ENCODE measurements around the gene FYCO1. TPM values are rescaled to one million over a fixed set of nuclear protein-coding genes. Genes with fewer than 3 reads are reported as not detected.

The FYCO1 gene
- total RNA-seq, 2 experiments from 2014 or later = 14.1 to 14.5 TPM

GRCh38 chr3:45994419-45995235 lies 997 bp downstream of the FYCO1 start:
- peak; percentile 87 for DNase-seq
- ATAC-seq = peak; percentile 56
- intact Hi-C loops (cut with micrococcal nuclease) = loop anchor here (2.0 kb wide), 1 partner anchor 14 kb away; no protein-coding TSS in a partner anchor
- H3K4me1 Mint-ChIP-seq (ENCODE audit: low read depth) = peaks cover 55% of the 10 kb centered on the region
- H3K27ac Mint-ChIP-seq = peak overlapping the region; percentile 91
- TF ChIP-seq CTCF (IDR thresholded peaks at IDR 0.05) = no peak
- no peaks in the 10 kb centered on the region for H3K9me3 Mint-ChIP-seq
- H3K27me3 Mint-ChIP-seq = peaks cover 2% of the 10 kb centered on the region
- POLR2A ChIA-PET = interaction anchor here (0.6 to 7.3 kb wide), 15 partner anchors 12 to 82 kb away, joined by 3 to 61 read pairs (median 6); no protein-coding TSS in a partner anchor
- CTCF ChIA-PET = interaction anchor here (1.1 to 6.2 kb wide), 11 partner anchors 8 to 84 kb away, joined by 3 to 34 read pairs (median 5); partner anchors contain the start of gene CXCR6
- peak overlapping the region; percentile 83 for H3K4me3 Mint-ChIP-seq
- peaks cover 28% of the 10 kb centered on the region for H3K36me3 Mint-ChIP-seq (ENCODE audit: low read depth)

GRCh38 chr3:45993421-45994027 lies 2.1 kb downstream of the FYCO1 start:
- peak; percentile 26 for ATAC-seq
- Mint-ChIP-seq H3K27me3 (no peaks in the 10 kb centered on the region), H3K27ac (peak overlapping the region; percentile 77), H3K4me3 (peak overlapping the region; percentile 57), H3K9me3 (no peaks in the 10 kb centered on the region), H3K4me1 (ENCODE audit: low read depth) (peaks cover 66% of the 10 kb centered on the region), H3K36me3 (ENCODE audit: low read depth) (peaks cover 30% of the 10 kb centered on the region)
- ChIA-PET POLR2A (interaction anchor here (0.6 to 7.3 kb wide), 8 partner anchors 11 to 54 kb away, joined by 3 to 61 read pairs (median 10); no protein-coding TSS in a partner anchor), CTCF (interaction anchor here (0.9 to 6.2 kb wide), 11 partner anchors 9 to 90 kb away, joined by 3 to 34 read pairs (median 5); partner anchors contain the start of gene CXCR6)
- no peak for TF ChIP-seq CTCF (IDR thresholded peaks at IDR 0.05)
- DNase-seq = peak; percentile 60
- intact Hi-C loops (cut with micrococcal nuclease) = loop anchor here (2.0 kb wide), 1 partner anchor 13 kb away; no protein-coding TSS in a partner anchor

- no peaks in the 10 kb centered on the region for H3K27me3 Mint-ChIP-seq
- intact Hi-C loops (cut with micrococcal nuclease) = no loop called here
- no peak for TF ChIP-seq CTCF (IDR thresholded peaks at IDR 0.05)
- peaks cover 33% of the 10 kb centered on the region for H3K36me3 Mint-ChIP-seq (ENCODE audit: low read depth)
- POLR2A ChIA-PET = interaction anchor here (0.5 to 7.3 kb wide), 7 partner anchors 11 to 54 kb away, joined by 3 to 61 read pairs (median 4); no protein-coding TSS in a partner anchor
- peak overlapping the region; percentile 77 for H3K27ac Mint-ChIP-seq
- H3K4me1 Mint-ChIP-seq (ENCODE audit: low read depth) = peaks cover 73% of the 10 kb centered on the region
- H3K9me3 Mint-ChIP-seq = no peaks in the 10 kb centered on the region
- H3K4me3 Mint-ChIP-seq = peak overlapping the region; percentile 40
- CTCF ChIA-PET = interaction anchor here (1.1 to 6.2 kb wide), 6 partner anchors 9 to 85 kb away, joined by 3 to 34 read pairs (median 14); no protein-coding TSS in a partner anchor
- DNase-seq (no peak), ATAC-seq (no peak)
These were observed 2.8 kb downstream of the FYCO1 start for GRCh38 chr3:45992821-45993221.

GRCh38 chr3:45992133-45992729 lies 3.4 kb downstream of the FYCO1 start:
- intact Hi-C loops (cut with micrococcal nuclease) = no loop called here
- no peak for ATAC-seq
- H3K27me3 Mint-ChIP-seq = no peaks in the 10 kb centered on the region
- H3K4me1 Mint-ChIP-seq (ENCODE audit: low read depth) = peaks cover 79% of the 10 kb centered on the region
- H3K36me3 Mint-ChIP-seq (ENCODE audit: low read depth) = peaks cover 33% of the 10 kb centered on the region
- no peak for DNase-seq
- ChIA-PET CTCF (interaction anchor here (1.1 to 6.2 kb wide), 4 partner anchors 10 to 86 kb away, joined by 3 to 34 read pairs (median 26); no protein-coding TSS in a partner anchor), POLR2A (interaction anchor here (0.5 to 7.3 kb wide), 5 partner anchors 10 to 41 kb away, joined by 3 to 61 read pairs (median 4); no protein-coding TSS in a partner anchor)
- no peak for TF ChIP-seq CTCF (IDR thresholded peaks at IDR 0.05)
- H3K4me3 Mint-ChIP-seq = no peak overlapping the region
- H3K27ac Mint-ChIP-seq = peak overlapping the region; percentile 70
- H3K9me3 Mint-ChIP-seq = no peaks in the 10 kb centered on the region

Data from activated CD8-positive, alpha-beta T cell treated with anti-CD3 and anti-CD28 coated beads for 36 hours (primary cell).